AG10803 (cell line): ENCODE results near the gene SLC27A5.
A peak's percentile ranks its signal among the peaks of the same experiment; 100 is the strongest.
"Not testable (repeated sequence)": the region's sequence is repeated elsewhere in the genome, so short reads cannot be mapped to it uniquely, and the experiment has no call there.

Source experiments
- DNase-seq: peaks from one replicate; pipeline ENCODE4 v3.0.0; 2010; ENCODE audit warnings: low read depth
- H3K4me3 ChIP-seq: 2 replicates; pipeline ENCODE4 v1.5.1; 2011; ENCODE audit warnings: mild to moderate bottlenecking, low read length, control low read depth
- CTCF ChIP-seq: conservative IDR thresholded peaks from 2 replicates; pipeline ENCODE4 v1.5.1; 2011; ENCODE audit warnings: mild to moderate bottlenecking, low read length, control low read depth, inconsistent platforms

Gene SLC27A5

GRCh38 chr19:58547323-58548312 lies 35.8 kb upstream of the SLC27A5 start:
- no peak for TF ChIP-seq CTCF
- H3K4me3 ChIP-seq, result peak overlapping the region; percentile 86
- DNase-seq, result no peak

GRCh38 chr19:58546019-58546530 lies 34.3 kb upstream of the SLC27A5 start:
- DNase-seq, result no peak
- peak overlapping the region; percentile 86 for H3K4me3 ChIP-seq
- no peak for TF ChIP-seq CTCF

- DNase-seq, result no peak
- no peak for TF ChIP-seq CTCF
- peak overlapping the region; percentile 86 for H3K4me3 ChIP-seq
These were observed 33.7 kb upstream of the SLC27A5 start for GRCh38 chr19:58545286-58546018.

GRCh38 chr19:58544591-58545285 lies 32.9 kb upstream of the SLC27A5 start:
- peak; percentile 33 for DNase-seq
- H3K4me3 ChIP-seq, result peak overlapping the region; percentile 86

GRCh38 chr19:58543826-58544590 lies 32.2 kb upstream of the SLC27A5 start, which contains the start of gene TRIM28:
Gene TRIM28 (plus strand): TSS chr19:58544064. CDS start chr19:58544758, 694 bp downstream.
- peak within 1 kb of the TSS; percentile 86 for H3K4me3 ChIP-seq
- peak; percentile 99 for DNase-seq
- TF ChIP-seq CTCF, result no peak

More at GRCh38 chr19:58544591-58545285, 32.9 kb upstream of the SLC27A5 start:
- no peak for TF ChIP-seq CTCF

GRCh38 chr19:58542641-58543372 lies 31.0 kb upstream of the SLC27A5 start:
- not testable (repeated sequence) for DNase-seq
- peak overlapping the region; percentile 59 for H3K4me3 ChIP-seq

- not testable (repeated sequence) for H3K4me3 ChIP-seq, DNase-seq
These were observed 27.4 kb upstream of the SLC27A5 start for GRCh38 chr19:58539169-58539559.
